Testis (tissue), 2 donors: Measurements from ENCODE around the gene TTC28.

Source experiments
- CTCF ChIP-seq, 3 experiments: fragments of 450-650 bp in 2 of 3; fragments of 200-600 bp in 1 of 3; sonication (generic) in 1 of 3; IDR thresholded peaks; one replicate each; pipeline ENCODE4 v1.5.1; 2016 to 2019; ENCODE audit warnings: antibody characterized with exemption in 3 of 3, mild to moderate bottlenecking in 2 of 3, moderate library complexity in 1 of 3
- POLR2A ChIP-seq: fragments of 450-650 bp; IDR thresholded peaks from one replicate; pipeline ENCODE4 v1.6.1; 2017; ENCODE audit warnings: antibody characterized with exemption, mild to moderate bottlenecking, moderate library complexity

- no peak for TF ChIP-seq POLR2A
- no peak for TF ChIP-seq CTCF (IDR thresholded peaks at IDR 0.05)
Observed at GRCh38 chr22:28348613-28349609, 330.7 kb downstream of the TTC28 start.
